G401.6 (cell line): Measurements from ENCODE around the gene RRAS.

Experiments used
- FAIRE-seq: peaks from 2 replicates; lab custom pipeline; 2012; peaks lifted over from hg19 to GRCh38; lab: Jason Lieb, UNC

The RRAS gene

DNA sequence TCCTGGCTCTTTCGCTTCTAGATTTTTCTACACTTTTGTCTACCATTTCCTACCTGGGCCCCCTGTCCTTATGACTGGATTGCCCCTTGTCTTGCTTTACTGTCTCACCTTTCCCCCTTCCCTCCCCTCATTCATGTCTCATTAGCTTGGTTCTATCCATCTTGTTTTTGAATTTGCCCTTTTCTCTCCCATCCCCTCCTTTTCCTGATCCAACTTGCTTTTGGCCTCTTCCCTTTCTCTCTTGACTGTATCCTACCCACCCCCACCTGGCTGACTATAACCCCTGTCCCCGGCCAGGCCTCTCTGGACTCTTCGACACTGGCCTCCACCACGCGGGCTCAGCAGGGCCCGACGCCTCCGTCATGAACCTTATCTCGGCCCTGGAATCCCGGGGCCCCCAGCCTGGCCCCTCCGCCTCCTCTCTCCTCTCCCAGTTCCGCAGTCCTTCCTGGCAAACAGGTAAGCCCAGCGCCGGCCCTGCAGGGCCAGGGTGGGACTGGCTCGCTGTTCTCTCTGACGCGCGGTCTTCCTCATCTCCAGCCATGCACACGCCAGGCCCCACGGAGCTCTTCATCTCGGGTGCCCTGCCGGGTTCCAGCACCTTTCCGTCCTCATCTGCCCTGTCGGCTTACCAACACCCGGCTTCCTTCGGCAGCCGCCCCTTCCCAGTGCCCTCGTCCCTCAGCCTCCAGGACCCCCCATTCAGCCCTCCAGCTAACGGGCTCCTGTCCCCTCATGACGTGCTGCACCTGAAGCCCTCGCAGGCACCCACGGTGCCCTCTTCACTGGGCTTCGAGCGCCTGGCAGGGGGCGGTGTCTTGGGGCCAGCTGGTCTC, 45.6 kb downstream of the RRAS start:
- no peak for FAIRE-seq

DNA sequence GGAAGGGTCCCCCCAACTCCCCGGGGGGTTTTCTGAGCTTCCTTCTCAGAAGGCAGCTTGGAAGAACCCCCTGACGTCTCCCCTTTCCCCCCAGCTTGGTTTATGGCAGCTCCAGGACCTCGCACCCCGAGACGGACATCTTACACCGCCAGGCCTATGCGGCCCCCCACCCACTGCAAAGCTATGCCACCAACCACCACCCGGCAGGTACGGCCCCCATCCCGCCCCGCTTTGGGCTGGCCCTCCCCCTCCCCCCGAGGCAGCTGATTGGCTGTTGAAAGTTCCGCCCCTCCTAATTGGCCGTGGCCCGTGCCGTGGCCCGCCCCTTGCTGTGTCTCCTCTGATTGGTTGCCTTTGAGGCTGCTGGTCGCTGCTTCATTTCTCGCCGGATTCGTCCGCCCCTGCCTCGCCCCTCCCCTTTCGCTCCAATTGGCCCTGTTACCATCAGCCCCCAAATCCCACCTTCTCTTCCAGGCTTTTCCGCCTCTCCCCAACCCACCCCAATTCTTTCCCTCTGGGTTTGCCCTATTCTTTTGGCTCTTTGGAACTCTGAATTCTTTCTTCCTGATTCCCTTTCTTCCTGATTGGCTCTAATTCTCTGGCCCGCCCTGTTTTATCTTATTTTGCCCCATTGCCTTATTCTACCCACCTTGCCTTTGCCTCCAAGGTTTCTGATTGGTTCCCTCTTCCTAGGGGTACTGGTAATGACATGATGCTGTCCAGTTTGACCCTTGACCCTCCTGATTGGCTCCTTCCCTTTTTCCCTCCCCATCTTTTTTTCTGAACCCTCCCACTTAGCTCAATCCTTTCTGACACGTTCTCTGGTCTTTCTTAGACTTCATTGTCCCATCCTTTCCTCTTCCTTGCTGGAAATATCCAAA, 46.5 kb downstream of the RRAS start:
- FAIRE-seq: peak; percentile 97

- no peak for FAIRE-seq
Observed at GRCh38 chr19:49592486-49593232, 47.3 kb downstream of the RRAS start.

DNA sequence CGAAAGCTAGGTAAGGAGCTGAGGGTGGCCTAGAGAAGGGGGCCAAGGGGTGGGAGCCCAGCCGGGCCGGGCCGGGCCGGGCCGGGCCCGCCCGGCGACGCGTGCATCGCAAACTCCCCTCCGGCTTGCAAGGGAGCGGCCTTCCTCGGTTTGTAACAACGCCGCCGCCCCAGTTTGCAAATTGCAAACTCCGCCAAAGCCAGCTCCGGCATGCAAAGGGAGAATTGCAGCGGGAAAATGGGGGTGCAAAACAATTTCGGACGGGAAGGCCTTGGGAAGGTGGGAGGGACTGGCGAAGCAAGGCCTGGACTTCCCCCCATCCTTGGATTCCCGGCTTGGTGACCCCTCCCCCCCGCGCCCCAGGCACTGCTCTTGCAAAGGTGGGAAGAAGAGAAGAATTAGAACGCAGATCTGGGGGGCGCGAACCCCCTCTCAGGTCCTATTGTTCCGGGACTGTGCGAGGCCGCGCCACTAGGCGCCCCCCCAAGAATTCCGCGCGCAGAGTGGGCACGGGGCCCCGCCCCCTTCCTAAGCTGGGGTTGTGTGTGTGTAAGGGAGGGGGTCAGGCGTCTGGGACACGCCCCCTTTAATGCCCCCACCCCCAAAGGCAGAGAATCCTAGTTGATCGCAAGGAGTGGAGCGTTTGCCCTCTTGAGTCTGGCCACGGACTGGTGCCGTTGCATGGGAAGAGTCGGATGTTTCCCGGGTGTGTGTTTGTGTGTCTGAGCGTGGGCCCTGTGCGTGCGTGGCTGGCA, 48.0 kb downstream of the RRAS start:
- no peak for FAIRE-seq

DNA sequence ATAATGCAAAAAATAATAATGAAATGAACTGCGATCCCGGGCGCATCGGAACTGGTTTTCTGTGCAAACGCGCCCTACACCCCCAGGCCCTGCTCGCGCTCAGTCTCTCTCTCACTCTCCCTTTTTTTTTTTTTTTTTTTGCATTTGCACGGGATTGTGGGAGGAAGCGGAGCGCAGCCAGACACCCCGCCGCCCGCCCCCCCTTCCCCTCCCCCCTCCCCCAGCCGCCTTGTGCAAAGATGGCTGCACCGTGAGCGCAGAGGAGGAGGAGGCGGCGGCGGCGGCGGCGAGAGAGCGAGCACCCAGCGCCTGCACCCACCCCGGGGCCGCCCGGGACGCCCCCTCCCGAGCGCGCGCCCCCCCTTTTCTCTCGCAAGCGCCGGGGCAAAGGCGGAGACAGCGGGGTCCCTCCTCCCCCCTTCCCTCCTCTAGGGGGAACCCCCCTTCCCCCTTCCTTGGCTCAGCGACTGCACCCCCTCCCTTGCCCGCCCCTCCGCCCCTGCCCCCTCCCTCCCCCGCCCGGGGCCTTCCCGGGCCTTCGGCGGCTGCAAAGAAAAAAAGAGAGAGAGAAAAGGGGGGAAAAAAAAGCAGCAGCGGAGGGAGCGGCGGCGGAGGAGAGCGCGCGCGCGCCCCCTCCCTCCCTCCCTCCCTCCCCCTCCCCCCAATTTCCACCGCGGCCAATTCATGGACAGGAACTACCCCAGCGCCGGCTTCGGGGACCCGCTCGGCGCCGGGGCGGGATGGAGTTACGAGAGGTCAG, 48.8 kb downstream of the RRAS start, which contains the start of gene PRR12:
Gene PRR12, plus strand, starts transcription at position 212 of the 760 bp plus-strand sequence. Its CDS starts 473 bp downstream, at position 685.
- FAIRE-seq: no peak

DNA sequence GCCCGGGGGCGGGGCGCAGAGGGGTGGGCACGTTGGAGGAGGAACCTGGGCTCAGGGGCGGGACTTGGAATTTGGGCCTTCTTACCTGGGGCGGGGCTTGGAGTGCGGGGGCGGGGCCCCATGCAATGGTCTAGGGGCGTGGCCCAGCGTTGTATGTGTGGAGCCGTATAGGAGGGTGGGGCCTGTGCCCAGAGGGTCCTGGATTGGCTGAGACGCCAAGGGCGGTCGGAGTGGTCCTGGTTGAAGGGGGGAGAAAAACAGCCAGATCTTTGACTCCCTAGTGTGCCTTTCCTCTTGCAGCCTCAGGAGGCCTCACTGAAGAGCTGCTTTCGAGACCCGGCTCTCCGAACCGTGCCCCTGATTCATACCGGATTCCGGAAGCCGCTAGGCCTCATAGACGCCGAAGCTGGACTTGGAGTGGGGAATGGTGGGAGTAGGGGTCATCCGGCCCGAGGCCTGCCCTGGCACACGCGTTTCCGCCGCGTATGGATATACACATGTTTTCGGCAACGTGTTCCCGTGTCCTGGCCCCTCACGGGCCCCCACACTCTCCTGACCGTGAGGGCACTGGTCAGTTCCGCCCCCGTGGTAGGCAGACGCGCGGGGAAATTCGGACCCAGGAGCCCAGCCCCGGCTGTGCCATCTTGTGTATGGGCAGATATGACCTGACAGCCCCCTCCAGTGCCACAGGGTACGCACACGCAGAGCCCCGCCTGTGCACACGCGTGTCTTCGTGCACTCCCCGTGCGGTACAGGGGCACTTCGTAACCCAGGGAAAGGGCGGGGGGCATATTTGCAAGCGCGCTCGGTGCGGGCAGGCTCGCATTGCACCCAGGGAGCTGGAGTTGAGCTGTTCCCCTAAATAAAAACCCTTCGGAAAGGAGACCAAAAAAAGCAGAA, 49.6 kb downstream of the RRAS start:
- FAIRE-seq: peak; percentile 97

- FAIRE-seq: no peak
Observed at GRCh38 chr19:49589502-49589905, 50.4 kb downstream of the RRAS start.

DNA sequence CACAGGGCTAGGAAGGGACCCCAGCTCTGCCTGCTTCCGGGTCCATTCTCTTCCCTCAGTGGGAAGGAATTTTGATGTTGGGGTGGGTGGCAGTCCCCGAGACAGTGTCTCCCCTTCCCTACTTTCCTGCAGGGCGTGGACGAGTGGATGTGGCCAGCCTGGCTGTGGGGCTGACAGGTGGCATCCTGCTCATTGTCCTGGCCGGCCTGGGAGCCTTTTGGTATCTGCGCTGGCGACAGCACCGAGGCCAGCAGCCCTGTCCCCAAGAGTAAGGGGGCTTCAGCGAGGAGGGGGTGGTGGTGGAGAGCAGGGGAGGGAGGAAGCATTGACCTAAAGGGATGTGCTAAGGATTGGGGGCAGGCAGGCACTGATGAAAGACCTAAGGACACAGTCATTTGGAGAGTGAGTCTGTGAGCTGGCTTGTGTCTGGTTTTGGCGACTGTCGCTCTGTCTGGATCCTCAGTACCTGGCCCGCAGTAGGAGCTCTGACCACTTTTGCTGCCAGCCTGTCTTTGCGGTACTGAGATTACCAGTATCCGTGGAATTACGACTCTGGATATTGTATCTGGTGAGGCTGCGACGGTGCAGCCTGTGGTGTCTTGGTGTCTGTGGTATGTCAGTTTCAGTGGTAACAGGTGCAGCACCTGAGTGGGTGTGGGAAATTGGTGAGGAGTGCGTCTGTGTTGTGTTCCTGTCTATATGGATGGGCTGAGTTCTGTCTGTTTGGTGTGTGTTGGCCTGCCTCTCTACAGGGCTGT, 51.4 kb downstream of the RRAS start:
- FAIRE-seq: no peak

DNA sequence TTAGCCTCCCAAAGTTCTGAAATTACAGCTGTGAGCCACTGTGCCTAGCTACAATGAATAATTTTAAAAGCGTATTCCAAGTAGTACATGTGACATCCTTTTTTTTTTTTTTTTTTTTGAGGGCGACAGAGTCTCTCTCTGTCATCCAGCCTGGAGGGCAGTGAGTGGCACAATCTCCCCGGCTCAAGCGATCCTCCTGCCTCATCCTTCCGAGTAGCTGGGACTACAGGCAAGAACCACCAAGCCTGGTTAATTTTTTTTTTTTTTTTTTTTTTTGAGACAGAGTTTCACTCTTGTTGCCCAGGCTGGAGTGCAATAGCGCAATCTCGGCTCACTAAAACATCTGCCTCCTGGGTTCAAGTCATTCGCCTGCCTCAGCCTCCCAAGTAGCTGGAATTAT, 52.7 kb downstream of the RRAS start:
- no peak for FAIRE-seq
